ENCODE data around the gene CHST7.

CHST7 gene

GRCh38 chrX:46549914-46550313 is 23.7 kb upstream of the CHST7 start:
- H3K27ac ChIP-seq: no peak overlapping the region
- TF ChIP-seq ZFX (IDR thresholded peaks at IDR 0.05) (no peak), CTCF (conservative IDR thresholded peaks at IDR 0.05) (no peak)

- TF ChIP-seq CTCF (conservative IDR thresholded peaks at IDR 0.05): no peak
- no peak for TF ChIP-seq ZFX (IDR thresholded peaks at IDR 0.05)
- no peak overlapping the region for H3K27ac ChIP-seq
Measured at GRCh38 chrX:46551494-46552128, 22.0 kb upstream of the CHST7 start.

- H3K27ac ChIP-seq: no peak overlapping the region
- TF ChIP-seq ZFX (IDR thresholded peaks at IDR 0.05) (no peak), CTCF (conservative IDR thresholded peaks at IDR 0.05) (no peak)
Measured at GRCh38 chrX:46553935-46554334, 19.6 kb upstream of the CHST7 start.

GRCh38 chrX:46554942-46555341 is 18.6 kb upstream of the CHST7 start:
- no peak overlapping the region for H3K27ac ChIP-seq
- no peak for TF ChIP-seq ZFX (IDR thresholded peaks at IDR 0.05)
- peak; percentile 41 for TF ChIP-seq CTCF (conservative IDR thresholded peaks at IDR 0.05)

- TF ChIP-seq ZFX (IDR thresholded peaks at IDR 0.05) (no peak), CTCF (conservative IDR thresholded peaks at IDR 0.05) (no peak)
- H3K27ac ChIP-seq: no peak overlapping the region
Measured at GRCh38 chrX:46559062-46559461, 14.5 kb upstream of the CHST7 start.

- H3K27ac ChIP-seq: 0 out of 2 replicates have a peak overlapping the region, but pooled peaks have one; percentile 13
- TF ChIP-seq ZFX (IDR thresholded peaks at IDR 0.05) (no peak), CTCF (conservative IDR thresholded peaks at IDR 0.05) (no peak)
Measured at GRCh38 chrX:46561824-46562657, 11.5 kb upstream of the CHST7 start.

GRCh38 chrX:46567388-46567787 is 6.2 kb upstream of the CHST7 start:
- no peak overlapping the region; the same call in 1 of the 2 replicates for H3K27ac ChIP-seq
- TF ChIP-seq CTCF (conservative IDR thresholded peaks at IDR 0.05) (no peak), ZFX (IDR thresholded peaks at IDR 0.05) (no peak)
